Colonic mucosa (tissue), 4 donors: ENCODE data around the gene SULT2A1. TPM values are rescaled to one million over a fixed set of nuclear protein-coding genes. Genes with fewer than 3 reads are reported as not detected.

Experiments
- DNase-seq: peaks from one replicate; pipeline ENCODE4 v3.0.0-alpha.2; 2020
- H3K27ac ChIP-seq: fragments of 200-600 bp; one replicate; pipeline ENCODE4 v1.8.0; 2021
- H3K27me3 ChIP-seq: fragments of 200-600 bp; one replicate; pipeline ENCODE4 v1.8.0; 2021
- H3K36me3 ChIP-seq: fragments of 200-600 bp; one replicate; pipeline ENCODE4 v1.8.0; 2021
- H3K4me1 ChIP-seq: fragments of 200-600 bp; one replicate; pipeline ENCODE4 v1.8.0; 2021; ENCODE audit warnings: mild to moderate bottlenecking
- H3K4me3 ChIP-seq: fragments of 200-600 bp; one replicate; pipeline ENCODE4 v1.8.0; 2021
- H3K9ac ChIP-seq, 2 donors: one replicate each; pipeline ENCODE4 v1.7.0; 2013; ENCODE audit warnings: control low read depth in 2 of 2, low read depth in 2 of 2, low read length in 2 of 2
- H3K9me3 ChIP-seq: fragments of 200-600 bp; one replicate; pipeline ENCODE4 v1.8.0; 2021
- intact Hi-C: fragments of 100-400 bp; cut with DNase I; formaldehyde crosslinking; loops from one replicate; pipeline ENCODE4 v1.14.1; 2022
- total RNA-seq, 2 donors: library from RNA; stranded (reverse); fragmentation: NEBNext Ultra II Directional in 1 of 2; extraction: Animal tissue kit (Norgen Biotek cat#: 25700) in 1 of 2; gene quantifications; one replicate each; pipeline ENCODE4 v1.2.1, GENCODE V29; 2021
- TF ChIP-seq, protein P1 (sequence below): fragments of 200-600 bp; IDR thresholded peaks from one replicate; pipeline ENCODE4 v1.8.0; 2022; ENCODE audit warnings: antibody characterized with exemption, mild to moderate bottlenecking
- donor health status: healthy.
- donor health status: DM: no; HTN: no; CAD: no.
- donor health status: DM: no; HTN: no; CAD: no.

Gene SULT2A1
- total RNA-seq, 2 donors from 2014 or later = 0.64 to 1.1 TPM

GRCh38 chr19:47836038-47836437 is 50.1 kb downstream of the SULT2A1 start:
- Histone ChIP-seq H3K4me3 (no peak overlapping the region), H3K4me1 (no peaks in the 10 kb centered on the region), H3K9me3 (no peaks in the 10 kb centered on the region), H3K9ac (no peak overlapping the region), H3K27me3 (no peaks in the 10 kb centered on the region), H3K27ac (no peak overlapping the region), H3K36me3 (no peaks in the 10 kb centered on the region)
- TF ChIP-seq, protein P1, sequence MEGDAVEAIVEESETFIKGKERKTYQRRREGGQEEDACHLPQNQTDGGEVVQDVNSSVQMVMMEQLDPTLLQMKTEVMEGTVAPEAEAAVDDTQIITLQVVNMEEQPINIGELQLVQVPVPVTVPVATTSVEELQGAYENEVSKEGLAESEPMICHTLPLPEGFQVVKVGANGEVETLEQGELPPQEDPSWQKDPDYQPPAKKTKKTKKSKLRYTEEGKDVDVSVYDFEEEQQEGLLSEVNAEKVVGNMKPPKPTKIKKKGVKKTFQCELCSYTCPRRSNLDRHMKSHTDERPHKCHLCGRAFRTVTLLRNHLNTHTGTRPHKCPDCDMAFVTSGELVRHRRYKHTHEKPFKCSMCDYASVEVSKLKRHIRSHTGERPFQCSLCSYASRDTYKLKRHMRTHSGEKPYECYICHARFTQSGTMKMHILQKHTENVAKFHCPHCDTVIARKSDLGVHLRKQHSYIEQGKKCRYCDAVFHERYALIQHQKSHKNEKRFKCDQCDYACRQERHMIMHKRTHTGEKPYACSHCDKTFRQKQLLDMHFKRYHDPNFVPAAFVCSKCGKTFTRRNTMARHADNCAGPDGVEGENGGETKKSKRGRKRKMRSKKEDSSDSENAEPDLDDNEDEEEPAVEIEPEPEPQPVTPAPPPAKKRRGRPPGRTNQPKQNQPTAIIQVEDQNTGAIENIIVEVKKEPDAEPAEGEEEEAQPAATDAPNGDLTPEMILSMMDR = no peak
- intact Hi-C loops = no loop called here
- DNase-seq = no peak

DNA sequence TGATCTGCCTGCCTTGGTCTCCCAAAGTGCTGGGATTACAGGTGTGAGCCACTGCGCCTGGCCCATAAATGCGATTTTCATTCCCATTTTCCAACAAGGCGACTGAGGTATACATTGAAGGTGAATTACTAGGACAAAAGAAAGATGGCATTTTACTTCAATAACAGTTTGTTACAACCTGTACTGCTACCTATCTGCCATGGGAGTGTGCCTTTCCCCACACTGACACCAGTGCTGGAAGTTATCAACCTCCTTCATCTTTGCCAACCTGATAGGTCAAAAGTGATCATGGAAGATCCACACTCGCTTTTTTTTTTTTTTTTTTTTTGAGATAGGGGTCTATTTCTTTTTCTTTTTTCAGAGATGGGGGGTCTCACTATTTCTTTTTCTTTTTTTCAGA is 53.4 kb downstream of the SULT2A1 start:
- no peak overlapping the region for H3K4me3 ChIP-seq
- no peak overlapping the region for H3K9ac ChIP-seq
- H3K9me3 ChIP-seq = no peaks in the 10 kb centered on the region
- no peaks in the 10 kb centered on the region for H3K27me3 ChIP-seq
- no peaks in the 10 kb centered on the region for H3K36me3 ChIP-seq
- intact Hi-C loops = no loop called here
- no peaks in the 10 kb centered on the region for H3K4me1 ChIP-seq
- no peak for DNase-seq
- H3K27ac ChIP-seq = no peak overlapping the region
- TF ChIP-seq, protein P1 = no peak

DNA sequence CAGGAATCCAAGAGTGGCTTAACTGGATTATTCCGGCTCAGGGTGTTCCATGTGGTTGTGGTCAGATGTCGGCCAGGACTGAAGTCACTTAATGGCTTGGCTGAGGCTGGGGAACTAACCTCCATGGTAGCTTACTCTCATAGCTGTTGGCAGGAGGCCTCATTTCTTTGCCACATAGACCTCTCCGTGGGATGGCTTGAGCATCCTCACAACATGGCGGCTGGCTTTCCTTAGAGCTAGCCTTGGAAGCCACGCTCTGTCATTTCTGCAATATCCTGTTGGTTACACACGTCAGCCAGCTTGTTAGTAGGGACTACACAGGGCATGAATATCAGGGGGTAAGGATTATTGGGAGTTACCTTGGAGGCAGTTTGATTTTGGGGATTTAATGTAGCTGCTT is 59.3 kb downstream of the SULT2A1 start:
- H3K9ac ChIP-seq = no peak overlapping the region
- H3K36me3 ChIP-seq = no peaks in the 10 kb centered on the region
- no peak for DNase-seq
- intact Hi-C loops = no loop called here
- H3K4me3 ChIP-seq = no peak overlapping the region
- H3K9me3 ChIP-seq = no peaks in the 10 kb centered on the region
- TF ChIP-seq, protein P1 = no peak
- H3K27ac ChIP-seq = no peak overlapping the region
- no peaks in the 10 kb centered on the region for H3K27me3 ChIP-seq
- no peaks in the 10 kb centered on the region for H3K4me1 ChIP-seq

GRCh38 chr19:47824396-47824795 is 61.7 kb downstream of the SULT2A1 start:
- Histone ChIP-seq H3K9me3 (no peaks in the 10 kb centered on the region), H3K4me3 (no peak overlapping the region), H3K36me3 (no peaks in the 10 kb centered on the region), H3K4me1 (no peaks in the 10 kb centered on the region), H3K27me3 (no peaks in the 10 kb centered on the region), H3K9ac (no peak overlapping the region), H3K27ac (no peak overlapping the region)
- TF ChIP-seq, protein P1 = no peak
- no peak for DNase-seq
- intact Hi-C loops = no loop called here

GRCh38 chr19:47821460-47822020 is 64.6 kb downstream of the SULT2A1 start, which contains the start of gene CRX:
CRX (plus strand) TSS chr19:47821937; CDS start chr19:47834444, 12,507 bp downstream.
- Histone ChIP-seq H3K9ac (no peak within 1 kb of the TSS), H3K4me3 (no peak within 1 kb of the TSS), H3K27me3 (no peaks in the 10 kb centered on the region), H3K36me3 (no peaks in the 10 kb centered on the region), H3K9me3 (no peaks in the 10 kb centered on the region), H3K27ac (no peak within 1 kb of the TSS), H3K4me1 (no peaks in the 10 kb centered on the region)
- TF ChIP-seq, protein P1 = no peak
- intact Hi-C loops = no loop called here
- DNase-seq = no peak

Other genes with a start within 250 kb of the SULT2A1 start
- 10 to 100 TPM; 10.9 to 33.7 TPM for gene EHD2, start 172.9 kb downstream of the SULT2A1 start, total RNA-seq
- gene NOP53, start 140.8 kb downstream of the SULT2A1 start, total RNA-seq = 100 to 1,000 TPM; 145 to 257 TPM
- 100 to 1,000 TPM; 280 to 519 TPM for gene SELENOW, start 107.6 kb downstream of the SULT2A1 start, total RNA-seq
- not detected for gene TPRX1, start 81.8 kb downstream of the SULT2A1 start, total RNA-seq
- gene CRX, start 64.4 kb downstream of the SULT2A1 start, total RNA-seq = not detected
- gene TPRX2, start 27.1 kb downstream of the SULT2A1 start, total RNA-seq = not detected
- not detected for gene BSPH1, start 105.9 kb upstream of the SULT2A1 start, total RNA-seq
- gene ELSPBP1, start 108.3 kb upstream of the SULT2A1 start, total RNA-seq = not detected
- gene CABP5, start 157.8 kb upstream of the SULT2A1 start, total RNA-seq = not detected
- 1 to 10 TPM; 1.7 to 6.8 TPM for gene PLA2G4C, start 224.5 kb upstream of the SULT2A1 start, total RNA-seq